ENCODE results near the gene WFS1.

The WFS1 gene

DNA sequence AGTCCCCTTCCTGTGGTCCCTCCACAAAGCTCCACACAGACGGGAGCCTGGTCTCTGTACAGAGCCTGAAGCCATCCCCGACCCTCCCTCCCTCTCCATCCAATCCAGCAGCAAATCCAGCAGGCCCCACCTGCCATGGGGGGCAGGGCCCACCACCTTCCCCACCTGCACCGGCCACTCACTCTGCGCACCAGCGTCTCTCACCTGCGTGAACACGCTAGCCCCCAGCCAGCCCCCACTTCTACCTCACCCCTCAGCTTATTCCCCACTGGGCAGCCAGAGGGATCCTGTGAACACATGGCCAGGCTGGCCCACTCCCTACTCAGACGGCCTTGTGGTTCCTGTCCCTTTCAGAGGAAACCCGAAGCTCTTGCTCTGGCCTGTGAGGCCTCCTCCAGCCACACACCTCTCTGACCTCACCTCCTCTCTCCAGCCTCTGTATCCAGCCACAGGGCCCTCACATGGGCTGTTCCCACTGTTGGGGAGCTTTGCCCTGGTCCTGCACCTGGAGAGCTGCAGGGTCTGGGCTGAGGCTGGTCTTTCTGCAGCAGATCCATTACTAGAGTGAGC is 70.9 kb downstream of the WFS1 start:
- no peak overlapping the region for H3K9ac ChIP-seq (ENCODE audit: insufficient read length)
- DNase-seq (ENCODE audit: low read depth, low spot score) = no peak
- no peaks in the 10 kb centered on the region for H3K9me3 ChIP-seq (ENCODE audit: low read depth, low read length)
- no peaks in the 10 kb centered on the region for H3K36me3 ChIP-seq (ENCODE audit: insufficient read depth, low read length)
- H3K27ac ChIP-seq = no peak overlapping the region
- H3K4me3 ChIP-seq = no peak overlapping the region
- TF ChIP-seq FOXP2 (optimal IDR thresholded peaks at IDR 0.05; ENCODE audit: control extremely low read depth, extremely low read length, insufficient read depth) (no peak), POLR2AphosphoS5 (IDR thresholded peaks at IDR 0.05; ENCODE audit: borderline replicate concordance, low read depth, low read length) (no peak), EZH2 (IDR thresholded peaks at IDR 0.05) (no peak)

DNA sequence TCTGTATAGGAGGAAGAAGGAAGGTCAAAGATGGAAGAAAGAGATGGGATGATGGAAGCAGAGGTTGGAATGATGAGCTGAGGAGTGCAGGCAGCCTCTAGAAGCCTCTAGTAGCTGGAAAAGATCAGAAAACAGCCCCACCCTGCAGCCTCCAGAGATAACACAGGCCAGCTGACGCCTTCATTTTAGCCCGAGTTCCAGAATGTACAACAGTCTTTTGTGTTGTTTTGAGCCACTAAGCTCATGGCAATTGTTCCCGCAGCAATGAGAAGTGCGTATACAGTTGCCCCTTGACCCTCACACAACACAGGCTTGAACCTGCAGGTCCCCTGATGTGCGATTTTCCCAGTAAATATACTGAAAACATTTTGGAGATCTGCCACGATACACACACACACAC is 72.0 kb downstream of the WFS1 start:
- Histone ChIP-seq H3K9me3 (ENCODE audit: low read depth, low read length) (no peaks in the 10 kb centered on the region), H3K27ac (no peak overlapping the region), H3K9ac (ENCODE audit: insufficient read length) (no peak overlapping the region), H3K4me3 (no peak overlapping the region), H3K36me3 (ENCODE audit: insufficient read depth, low read length) (no peaks in the 10 kb centered on the region)
- no peak for DNase-seq (ENCODE audit: low read depth, low spot score)
- TF ChIP-seq EZH2 (IDR thresholded peaks at IDR 0.05) (no peak), POLR2AphosphoS5 (IDR thresholded peaks at IDR 0.05; ENCODE audit: borderline replicate concordance, low read depth, low read length) (no peak), FOXP2 (optimal IDR thresholded peaks at IDR 0.05; ENCODE audit: control extremely low read depth, extremely low read length, insufficient read depth) (no peak)

DNA sequence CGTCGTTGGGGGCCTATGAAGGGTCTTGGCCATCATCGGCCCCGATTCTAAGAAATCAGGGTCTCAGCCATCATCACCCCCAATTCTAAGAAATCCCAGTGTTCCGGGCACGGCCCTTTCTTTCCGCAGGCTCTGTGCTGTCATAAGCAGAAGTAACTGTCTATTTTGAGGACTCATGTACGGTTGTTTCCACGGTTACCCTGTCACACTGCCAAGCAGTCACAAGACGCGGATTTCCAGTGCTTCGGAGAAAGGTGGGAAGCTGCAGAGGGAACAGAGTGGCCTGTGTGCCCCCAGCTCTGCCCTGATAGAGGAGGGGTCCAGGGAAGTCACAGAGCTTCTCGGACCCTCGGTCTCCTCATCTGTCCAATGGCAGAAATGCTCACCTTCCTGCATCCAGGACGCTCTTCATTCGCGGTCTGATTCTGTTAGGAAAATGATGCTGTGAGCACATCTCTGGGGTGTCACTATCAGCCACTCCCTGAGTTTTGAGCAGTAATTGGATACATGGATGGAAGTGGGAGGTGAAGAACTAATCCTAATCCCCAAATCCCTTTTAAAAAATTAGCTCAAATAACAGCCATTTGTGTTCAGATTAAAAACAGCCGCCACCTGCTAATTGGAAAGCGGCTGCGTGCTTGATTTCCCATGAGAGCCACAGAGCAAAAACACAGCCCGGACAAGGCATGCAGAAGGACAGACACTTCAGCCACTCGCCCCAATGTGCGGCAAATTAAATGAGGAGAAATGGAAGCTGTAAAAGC is 73.1 kb downstream of the WFS1 start:
- Histone ChIP-seq H3K9me3 (ENCODE audit: low read depth, low read length) (no peaks in the 10 kb centered on the region), H3K9ac (ENCODE audit: insufficient read length) (no peak overlapping the region), H3K36me3 (ENCODE audit: insufficient read depth, low read length) (no peaks in the 10 kb centered on the region), H3K27ac (no peak overlapping the region), H3K4me3 (no peak overlapping the region)
- no peak for DNase-seq (ENCODE audit: low read depth, low spot score)
- TF ChIP-seq FOXP2 (optimal IDR thresholded peaks at IDR 0.05; ENCODE audit: control extremely low read depth, extremely low read length, insufficient read depth) = no peak
- TF ChIP-seq POLR2AphosphoS5 (IDR thresholded peaks at IDR 0.05; ENCODE audit: borderline replicate concordance, low read depth, low read length) = no peak
- TF ChIP-seq EZH2 (IDR thresholded peaks at IDR 0.05) = no peak

DNA sequence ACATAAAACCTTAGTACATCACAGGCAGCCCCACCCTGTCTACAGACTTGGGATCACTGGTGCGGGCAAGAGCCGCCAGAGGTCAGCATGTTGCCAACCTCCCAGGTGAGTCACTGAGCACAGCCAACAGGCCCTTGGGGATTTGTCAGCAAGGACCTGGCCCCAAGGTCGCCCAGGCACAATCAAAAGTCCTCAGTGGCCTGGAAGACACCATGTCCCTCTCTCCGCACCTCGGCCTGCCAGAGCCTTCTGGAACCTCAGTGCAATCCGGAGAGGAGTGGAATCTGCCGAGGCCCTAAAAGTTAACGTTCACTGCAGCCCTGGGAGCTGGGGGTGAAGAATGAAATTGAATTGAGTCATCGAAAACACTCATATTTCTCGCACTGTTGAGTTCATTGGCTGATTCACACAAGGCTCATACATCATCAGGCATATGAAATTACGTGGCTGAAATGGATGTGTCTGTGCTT is 74.3 kb downstream of the WFS1 start:
- Histone ChIP-seq H3K9me3 (ENCODE audit: low read depth, low read length) (no peaks in the 10 kb centered on the region), H3K27ac (no peak overlapping the region), H3K9ac (ENCODE audit: insufficient read length) (no peak overlapping the region), H3K4me3 (no peak overlapping the region), H3K36me3 (ENCODE audit: insufficient read depth, low read length) (no peaks in the 10 kb centered on the region)
- DNase-seq (ENCODE audit: low read depth, low spot score) = no peak
- TF ChIP-seq FOXP2 (optimal IDR thresholded peaks at IDR 0.05; ENCODE audit: control extremely low read depth, extremely low read length, insufficient read depth) (no peak), EZH2 (IDR thresholded peaks at IDR 0.05) (no peak), POLR2AphosphoS5 (IDR thresholded peaks at IDR 0.05; ENCODE audit: borderline replicate concordance, low read depth, low read length) (no peak)

DNA sequence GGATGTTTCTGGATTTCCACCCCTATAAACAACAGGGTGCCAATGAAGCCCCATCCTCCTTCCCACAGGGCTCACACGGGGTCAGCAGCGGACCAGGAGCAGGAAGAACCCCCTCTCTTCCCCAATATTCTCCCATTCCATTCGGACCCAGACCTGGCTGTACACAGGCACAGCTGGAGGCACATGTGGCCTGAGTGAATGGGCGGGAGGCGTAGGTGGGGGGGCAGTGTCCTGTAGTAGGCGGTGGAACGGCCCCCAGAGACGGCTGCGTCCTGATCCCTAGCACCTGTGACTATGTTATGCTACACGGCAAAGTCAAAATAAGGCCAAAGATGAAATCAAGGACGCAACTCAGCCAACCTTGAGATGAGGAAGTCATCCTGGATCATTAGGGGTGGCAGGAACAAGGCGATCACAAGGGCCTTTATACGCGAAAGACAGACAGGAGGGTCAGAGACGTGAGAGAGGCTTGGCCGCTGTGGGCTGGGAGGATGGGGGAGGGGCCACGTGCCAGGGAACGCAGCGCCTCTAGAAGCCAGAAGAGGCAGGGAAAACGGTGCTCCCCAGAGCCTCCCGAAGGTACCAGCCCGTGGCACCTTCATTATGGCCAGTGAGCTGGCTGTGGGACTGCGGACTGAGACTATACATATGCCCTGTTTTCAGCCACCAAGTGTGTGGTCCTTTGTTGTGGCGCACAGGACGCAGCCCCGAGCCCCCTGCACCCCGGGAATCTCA is 75.6 kb downstream of the WFS1 start:
- no peak for TF ChIP-seq FOXP2 (optimal IDR thresholded peaks at IDR 0.05; ENCODE audit: control extremely low read depth, extremely low read length, insufficient read depth)
- TF ChIP-seq EZH2 (IDR thresholded peaks at IDR 0.05) = no peak
- no peak for TF ChIP-seq POLR2AphosphoS5 (IDR thresholded peaks at IDR 0.05; ENCODE audit: borderline replicate concordance, low read depth, low read length)
- Histone ChIP-seq H3K36me3 (ENCODE audit: insufficient read depth, low read length) (no peaks in the 10 kb centered on the region), H3K9ac (ENCODE audit: insufficient read length) (no peak overlapping the region), H3K9me3 (ENCODE audit: low read depth, low read length) (no peaks in the 10 kb centered on the region), H3K27ac (no peak overlapping the region), H3K4me3 (no peak overlapping the region)
- DNase-seq (ENCODE audit: low read depth, low spot score) = no peak

DNA sequence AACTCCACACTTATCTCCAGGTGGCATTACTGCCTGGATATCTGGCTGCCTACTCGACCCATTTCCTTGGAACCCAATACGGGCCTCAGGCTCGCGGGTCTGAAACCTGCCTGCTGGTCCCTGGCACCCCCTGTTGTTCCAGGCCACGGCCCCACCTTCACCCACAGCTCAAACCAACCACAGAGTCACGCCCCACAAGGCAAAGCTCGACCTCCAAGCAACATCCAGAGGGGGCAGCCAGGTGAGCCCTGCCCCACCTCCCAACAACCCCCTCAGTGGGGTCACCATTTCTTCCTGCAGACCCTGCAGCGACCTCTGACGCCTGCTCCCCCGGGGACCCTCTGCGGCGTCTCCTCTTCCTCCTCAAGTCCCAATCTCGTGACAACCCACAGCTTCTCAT is 76.2 kb downstream of the WFS1 start:
- no peaks in the 10 kb centered on the region for H3K9me3 ChIP-seq (ENCODE audit: low read depth, low read length)
- TF ChIP-seq FOXP2 (optimal IDR thresholded peaks at IDR 0.05; ENCODE audit: control extremely low read depth, extremely low read length, insufficient read depth) = no peak
- H3K9ac ChIP-seq (ENCODE audit: insufficient read length) = no peak overlapping the region
- DNase-seq (ENCODE audit: low read depth, low spot score) = no peak
- H3K27ac ChIP-seq = no peak overlapping the region
- no peaks in the 10 kb centered on the region for H3K36me3 ChIP-seq (ENCODE audit: insufficient read depth, low read length)
- H3K4me3 ChIP-seq = no peak overlapping the region

DNA sequence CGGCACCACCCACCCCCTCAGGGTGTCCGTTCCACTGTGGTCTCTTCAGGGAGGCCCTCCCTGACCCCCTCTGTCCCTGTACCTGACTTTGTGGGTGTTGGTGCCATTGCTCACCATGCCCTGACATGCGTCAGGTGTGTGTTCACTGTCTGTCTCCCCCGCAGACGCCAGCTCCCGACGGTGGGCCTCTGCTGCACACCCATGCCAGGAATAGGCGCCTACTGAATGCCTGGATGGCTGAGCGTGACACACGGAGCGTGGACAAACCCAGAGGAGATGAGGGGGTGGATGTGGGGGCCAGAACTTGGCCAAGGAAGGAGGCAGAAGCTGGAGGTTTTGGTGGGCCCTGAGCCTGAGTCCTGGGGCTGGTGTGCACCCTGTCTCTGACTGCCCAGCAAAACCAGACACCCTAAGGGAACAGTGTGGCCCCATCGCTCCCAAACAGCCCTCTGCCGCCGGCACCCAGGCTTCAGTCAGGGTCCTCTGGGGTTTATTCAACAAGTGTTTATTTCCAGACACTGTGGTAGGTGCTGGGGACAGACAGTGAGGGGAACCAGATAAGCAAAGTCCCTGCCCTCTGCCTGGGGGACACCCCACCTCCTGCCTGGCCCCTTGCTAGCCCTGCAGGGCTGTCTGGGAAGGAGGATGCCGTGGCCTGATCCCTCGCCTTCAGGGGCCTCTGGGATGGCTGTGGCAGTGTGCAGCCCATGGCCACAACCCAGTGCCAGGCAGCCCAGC is 76.9 kb downstream of the WFS1 start:
- no peak for DNase-seq (ENCODE audit: low read depth, low spot score)
- H3K27ac ChIP-seq = no peak overlapping the region
- H3K4me3 ChIP-seq = no peak overlapping the region
- H3K9me3 ChIP-seq (ENCODE audit: low read depth, low read length) = no peaks in the 10 kb centered on the region
- H3K9ac ChIP-seq (ENCODE audit: insufficient read length) = no peak overlapping the region
- no peaks in the 10 kb centered on the region for H3K36me3 ChIP-seq (ENCODE audit: insufficient read depth, low read length)
- no peak for TF ChIP-seq EZH2 (IDR thresholded peaks at IDR 0.05)
- TF ChIP-seq FOXP2 (optimal IDR thresholded peaks at IDR 0.05; ENCODE audit: control extremely low read depth, extremely low read length, insufficient read depth) = no peak
- no peak for TF ChIP-seq POLR2AphosphoS5 (IDR thresholded peaks at IDR 0.05; ENCODE audit: borderline replicate concordance, low read depth, low read length)

DNA sequence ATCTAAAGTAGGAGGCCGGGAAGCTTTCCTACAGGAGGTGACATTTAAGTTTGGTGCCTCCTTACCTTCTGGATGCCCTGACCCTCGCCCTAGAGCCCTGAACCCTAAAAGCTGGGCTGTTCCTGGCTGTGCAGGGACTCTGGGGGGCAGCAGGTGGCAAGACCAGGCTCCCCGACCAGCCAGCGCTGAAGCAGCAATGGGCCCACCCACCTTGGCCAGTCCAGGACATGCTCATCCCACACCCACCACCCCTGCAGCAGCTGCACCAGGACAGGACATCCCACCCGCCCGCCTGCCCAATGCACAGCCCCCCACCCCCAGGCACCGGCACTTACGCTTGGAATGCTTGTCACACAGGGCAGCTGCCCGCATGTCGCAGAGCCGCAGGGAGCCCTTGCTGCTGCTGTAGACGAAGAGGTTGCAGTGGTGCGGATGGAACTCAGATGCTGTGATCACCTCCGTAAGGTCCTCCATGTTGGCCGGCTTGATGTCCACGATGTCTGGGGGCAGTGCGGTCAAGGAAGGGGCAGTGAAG is 77.9 kb downstream of the WFS1 start:
- H3K9me3 ChIP-seq (ENCODE audit: low read depth, low read length) = no peaks in the 10 kb centered on the region
- TF ChIP-seq FOXP2 (optimal IDR thresholded peaks at IDR 0.05; ENCODE audit: control extremely low read depth, extremely low read length, insufficient read depth) = no peak
- TF ChIP-seq EZH2 (IDR thresholded peaks at IDR 0.05) = no peak
- TF ChIP-seq POLR2AphosphoS5 (IDR thresholded peaks at IDR 0.05; ENCODE audit: borderline replicate concordance, low read depth, low read length) = no peak
- H3K27ac ChIP-seq = no peak overlapping the region

More for the DNA sequence above, 77.9 kb downstream of the WFS1 start:
- no peak for DNase-seq (ENCODE audit: low read depth, low spot score)
- Histone ChIP-seq H3K9ac (ENCODE audit: insufficient read length) (no peak overlapping the region), H3K36me3 (ENCODE audit: insufficient read depth, low read length) (no peaks in the 10 kb centered on the region), H3K4me3 (no peak overlapping the region)

All from SK-N-MC (cell line).